Liver (tissue), 3 donors: ENCODE results near the gene RAB11FIP3.

Source experiments
- CTCF ChIP-seq: fragments of 150-350 bp; IDR thresholded peaks from 2 replicates; pipeline ENCODE4 v1.5.1; 2017; ENCODE audit warnings: improper control_type of control experiment, low read depth, low read length; ENCODE audit not compliant: missing input control
- EGR1 ChIP-seq, 2 donors: IDR thresholded peaks; 2 replicates each; pipeline ENCODE4 v1.6.1; 2016 to 2018; ENCODE audit warnings: antibody characterized with exemption in 2 of 2, low read depth in 2 of 2
- GABPA ChIP-seq, 2 donors: IDR thresholded peaks in 1 of 2; conservative IDR thresholded peaks in 1 of 2; 2 replicates each; pipeline ENCODE4 v1.6.1; 2016; ENCODE audit warnings: antibody characterized with exemption in 2 of 2, mild to moderate bottlenecking in 1 of 2, moderate library complexity in 1 of 2
- HNF4A ChIP-seq, 2 donors: conservative IDR thresholded peaks; 2 replicates each; pipeline ENCODE4 v1.6.1; 2016; ENCODE audit warnings: antibody characterized with exemption in 2 of 2, mild to moderate bottlenecking in 2 of 2
- HNF4G ChIP-seq: IDR thresholded peaks from 2 replicates; pipeline ENCODE4 v1.6.1; 2016; ENCODE audit warnings: antibody characterized with exemption
- JUND ChIP-seq, 2 donors: IDR thresholded peaks; 2 replicates each; pipeline ENCODE4 v1.6.1; 2016; ENCODE audit warnings: antibody characterized with exemption in 2 of 2
- MAX ChIP-seq: IDR thresholded peaks from 2 replicates; pipeline ENCODE4 v1.6.1; 2016; ENCODE audit warnings: antibody characterized with exemption
- NR2F2 ChIP-seq: IDR thresholded peaks from 2 replicates; pipeline ENCODE4 v1.6.1; 2016; ENCODE audit warnings: antibody characterized with exemption
- RAD21 ChIP-seq, 2 donors: IDR thresholded peaks; 2 replicates each; pipeline ENCODE4 v1.6.1; 2016; ENCODE audit warnings: antibody characterized with exemption in 2 of 2, mild to moderate bottlenecking in 2 of 2
- REST ChIP-seq: IDR thresholded peaks from 2 replicates; pipeline ENCODE4 v1.6.1; 2016; ENCODE audit warnings: antibody characterized with exemption, mild to moderate bottlenecking
- SP1 ChIP-seq: IDR thresholded peaks from 2 replicates; pipeline ENCODE4 v1.6.1; 2018; ENCODE audit warnings: antibody characterized with exemption, mild to moderate bottlenecking
- YY1 ChIP-seq: IDR thresholded peaks from 2 replicates; pipeline ENCODE4 v1.6.1; 2016; ENCODE audit warnings: antibody characterized with exemption, mild to moderate bottlenecking
- ZBTB33 ChIP-seq: IDR thresholded peaks from 2 replicates; pipeline ENCODE4 v1.6.1; 2016; ENCODE audit warnings: antibody characterized with exemption
- TF ChIP-seq, protein P1 (sequence below): IDR thresholded peaks from 2 replicates; pipeline ENCODE4 v1.6.1; 2016; ENCODE audit warnings: antibody characterized with exemption
- donor health status: healthy.
- donor health status: healthy.

DNA sequence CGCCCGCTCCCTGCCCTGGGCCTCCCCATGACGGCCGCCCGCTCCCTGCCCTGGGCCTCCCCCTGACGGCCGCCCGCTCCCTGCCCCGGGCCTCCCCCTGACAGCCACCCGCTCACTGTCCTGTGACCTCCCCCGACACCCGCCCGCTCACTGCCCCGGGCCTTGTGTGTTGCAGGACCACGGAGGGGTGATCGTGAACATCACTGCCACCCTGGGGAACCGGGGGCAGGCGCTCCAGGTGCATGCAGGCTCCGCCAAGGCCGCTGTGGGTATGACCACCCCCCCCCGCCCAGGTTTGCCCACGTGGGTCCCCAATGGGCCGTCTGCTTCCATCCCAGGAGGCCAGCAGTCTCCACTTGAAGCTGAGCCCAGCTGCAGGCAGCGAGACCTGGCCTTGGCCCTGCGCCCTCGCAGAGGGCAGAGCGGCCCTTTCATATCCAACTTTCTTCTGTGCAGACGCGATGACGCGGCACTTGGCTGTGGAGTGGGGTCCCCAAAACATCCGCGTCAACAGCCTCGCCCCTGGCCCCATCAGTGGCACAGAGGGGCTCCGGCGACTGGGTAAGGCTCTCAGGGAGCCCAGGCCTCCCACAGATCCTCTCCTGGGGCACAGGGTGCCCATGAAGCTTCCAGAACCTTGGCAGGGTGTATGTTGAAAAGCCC, 14.8 kb upstream of the RAB11FIP3 start:
- no peak for TF ChIP-seq REST
- no peak for TF ChIP-seq YY1
- no peak for TF ChIP-seq CTCF
- no peak for TF ChIP-seq JUND (IDR thresholded peaks at IDR 0.05)
- TF ChIP-seq HNF4A (conservative IDR thresholded peaks at IDR 0.05), result no peak
- TF ChIP-seq, protein P1, sequence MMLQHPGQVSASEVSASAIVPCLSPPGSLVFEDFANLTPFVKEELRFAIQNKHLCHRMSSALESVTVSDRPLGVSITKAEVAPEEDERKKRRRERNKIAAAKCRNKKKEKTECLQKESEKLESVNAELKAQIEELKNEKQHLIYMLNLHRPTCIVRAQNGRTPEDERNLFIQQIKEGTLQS, result no peak
- TF ChIP-seq RAD21 (IDR thresholded peaks at IDR 0.05), result no peak
- TF ChIP-seq HNF4G, result no peak
- TF ChIP-seq ZBTB33, result no peak
- no peak for TF ChIP-seq SP1
- TF ChIP-seq EGR1 (IDR thresholded peaks at IDR 0.05; ENCODE audit: low read depth in 2 of 2), result no peak
- no peak for TF ChIP-seq MAX
- TF ChIP-seq GABPA (IDR thresholded peaks at IDR 0.05 in 1 of 2, conservative IDR thresholded peaks at IDR 0.05 in 1 of 2), result no peak
- TF ChIP-seq NR2F2, result no peak
